Endothelial cell of umbilical vein (primary cell): ENCODE results near the gene CCR2. TPM values are rescaled to one million over a fixed set of nuclear protein-coding genes. Genes with fewer than 3 reads are reported as not detected.

Experiments
- BruUV-seq: library from RNA; stranded (reverse); fragments of 400-500 nt; replicated peaks from 2 replicates; lab custom pipeline; 2021; lab: Mats Ljungman, UMichigan
- CTCF ChIA-PET: fragments of 300-600, 350-600 bp; sonication (Branson Sonifier 250); formaldehyde crosslinking; loops from one replicate; lab custom pipeline; 2021; ENCODE audit warnings: antibody characterized with exemption, inconsistent platforms; lab: Charles Lee
- POLR2A ChIA-PET: fragments of 300-600, 350-600 bp; sonication (Branson Sonifier 250); formaldehyde crosslinking; loops from one replicate; lab custom pipeline; 2021; ENCODE audit warnings: antibody characterized with exemption, inconsistent platforms; lab: Charles Lee
- DNase-seq: peaks from one replicate; pipeline ENCODE4 v3.0.0-alpha.2; 2011; ENCODE audit warnings: low read depth, low spot score
- FAIRE-seq: peaks from 2 replicates; lab custom pipeline; 2011; peaks lifted over from hg19 to GRCh38; lab: Jason Lieb, UNC
- H2AFZ ChIP-seq: 2 replicates; pipeline ENCODE4 v1.6.0; 2012; ENCODE audit warnings: low read depth, low read length, control low read depth, inconsistent platforms
- H3K27ac ChIP-seq: 2 replicates; pipeline ENCODE4 v1.5.1; 2011; ENCODE audit warnings: low read depth, mild to moderate bottlenecking, control low read depth, low read length, moderate library complexity; ENCODE audit not compliant: insufficient read depth
- H3K27me3 ChIP-seq, 2 experiments: 2 replicates each; pipeline versions ENCODE4 v1.6.0 to v1.6.1; 2011; ENCODE audit warnings: low read length in 2 of 2, mixed read lengths in 1 of 2; ENCODE audit not compliant: control insufficient read depth in 2 of 2, insufficient read depth in 2 of 2
- H3K36me3 ChIP-seq, 2 experiments: 2 replicates in 1 of 2; 3 replicates in 1 of 2; pipeline ENCODE4 v1.5.1; 2011; ENCODE audit warnings: low read length in 2 of 2, mild to moderate bottlenecking in 1 of 2, moderate library complexity in 1 of 2; ENCODE audit not compliant: control insufficient read depth in 2 of 2, insufficient read depth in 2 of 2; ENCODE audit errors: extremely low read depth in 1 of 2
- H3K4me1 ChIP-seq: 3 replicates; pipeline ENCODE4 v1.5.1; 2011; ENCODE audit warnings: mild to moderate bottlenecking, low read length; ENCODE audit not compliant: control insufficient read depth, insufficient read depth; ENCODE audit errors: extremely low read depth
- H3K4me2 ChIP-seq: 2 replicates; pipeline ENCODE4 v1.6.1; 2011; ENCODE audit warnings: low read length, control low read depth, mixed read lengths; ENCODE audit not compliant: insufficient read depth
- H3K4me3 ChIP-seq, 3 experiments: fragments of 200-600 bp in 1 of 3; sonication (generic), shearing (Covaris generic) in 1 of 3; replicated peaks in 1 of 3; 2 replicates each; pipeline ENCODE4 v1.5.1; 2011 to 2016; ENCODE audit warnings: control low read depth in 3 of 3, low read length in 3 of 3, mild to moderate bottlenecking in 2 of 3, inconsistent platforms in 1 of 3, low read depth in 1 of 3, moderate library complexity in 1 of 3; ENCODE audit not compliant: insufficient read depth in 1 of 3
- H3K79me2 ChIP-seq: 2 replicates; pipeline ENCODE4 v1.6.0; 2012; ENCODE audit warnings: low read length, inconsistent platforms; ENCODE audit not compliant: control insufficient read depth, insufficient read depth
- H3K9ac ChIP-seq: replicated peaks from 2 replicates; pipeline ENCODE3; 2011; ENCODE audit warnings: low read length, control low read depth; ENCODE audit not compliant: insufficient read depth; ENCODE audit errors: extremely low read depth
- H3K9me1 ChIP-seq: replicated peaks from 3 replicates; pipeline ENCODE4 v1.6.0; 2011; ENCODE audit warnings: mild to moderate bottlenecking, low read length; ENCODE audit not compliant: control insufficient read depth, insufficient read depth; ENCODE audit errors: extremely low read depth
- H3K9me3 ChIP-seq: replicated peaks from 2 replicates; pipeline ENCODE4 v1.5.1; 2012; ENCODE audit warnings: low read length, inconsistent platforms; ENCODE audit not compliant: control insufficient read depth, insufficient read depth
- H4K20me1 ChIP-seq: replicated peaks from 2 replicates; pipeline ENCODE3; 2011; ENCODE audit warnings: mild to moderate bottlenecking, low read length; ENCODE audit not compliant: control insufficient read depth, insufficient read depth; ENCODE audit errors: extremely low read depth
- EZH2 ChIP-seq: IDR thresholded peaks from 2 replicates; pipeline ENCODE4 v1.6.1; 2012; ENCODE audit warnings: borderline replicate concordance, low read depth, mild to moderate bottlenecking, moderate library complexity, low read length, inconsistent platforms; ENCODE audit not compliant: severe bottlenecking
- FOS ChIP-seq: IDR thresholded peaks from 2 replicates; pipeline ENCODE4 v1.6.1; 2011; ENCODE audit warnings: mild to moderate bottlenecking, low read length, moderate library complexity, borderline replicate concordance; ENCODE audit not compliant: insufficient read depth
- GATA2 ChIP-seq: IDR thresholded peaks from 2 replicates; pipeline ENCODE4 v1.7.0; 2011; ENCODE audit warnings: low read depth, mild to moderate bottlenecking, moderate library complexity, mixed read lengths, low read length; ENCODE audit not compliant: insufficient read length, insufficient read depth
- JUN ChIP-seq: IDR thresholded peaks from 2 replicates; pipeline ENCODE4 v1.6.1; 2011; ENCODE audit warnings: borderline replicate concordance, low read depth; ENCODE audit not compliant: insufficient read length, insufficient read depth
- MYC ChIP-seq: IDR thresholded peaks from one replicate; pipeline ENCODE4 v1.6.1; 2011; ENCODE audit warnings: mild to moderate bottlenecking, low read depth, low read length
- POLR2A ChIP-seq: IDR thresholded peaks from 2 replicates; pipeline ENCODE4 v1.6.1; 2012; ENCODE audit warnings: low read depth, mild to moderate bottlenecking, control low read depth, low read length
- POLR2AphosphoS5 ChIP-seq: IDR thresholded peaks from 2 replicates; pipeline ENCODE4 v1.6.1; 2012; ENCODE audit warnings: low read depth, mild to moderate bottlenecking, control low read depth, low read length, moderate library complexity; ENCODE audit not compliant: insufficient read depth
- dilution Hi-C: fragments of 300-500 bp; cut with MboI; formaldehyde crosslinking; loops from one replicate; pipeline ENCODE4 v1.15.0; 2019; ENCODE audit warnings: low sequenced_read_pairs; ENCODE audit not compliant: extremely low pct_ligation_motif_present
- intact Hi-C: fragments of 100-400 bp; cut with micrococcal nuclease; formaldehyde crosslinking; loops from one replicate; pipeline ENCODE4 v1.10.0; 2022
- polyA plus RNA-seq, 4 experiments: library from polyadenylated mRNA; depleted of rRNA in 3 of 4; stranded (reverse) in 3 of 4; unstranded in 1 of 4; fragments of >200 nt; gene quantifications; 2 replicates each; pipeline versions ENCODE4 v1.2.1 to v1.2.3, GENCODE V29; 2011 to 2012; ENCODE audit warnings: missing spikeins in 1 of 4
- total RNA-seq: library from RNA; stranded (reverse); gene quantifications from 2 replicates; pipeline ENCODE4 v1.2.3, GENCODE V29; 2021
- TF ChIP-seq, protein P1 (sequence below), 2 donors: IDR thresholded peaks; 1 replicate in 1 of 2; 2 replicates in 1 of 2; pipeline ENCODE4 v1.5.1; 2011; ENCODE audit warnings: low read length in 2 of 2, mild to moderate bottlenecking in 2 of 2, moderate library complexity in 2 of 2, control low read depth in 1 of 2, inconsistent platforms in 1 of 2, low read depth in 1 of 2; ENCODE audit not compliant: insufficient read depth in 1 of 2; ENCODE audit errors: extremely low read depth in 1 of 2
- TF ChIP-seq, protein P2 (sequence below): IDR thresholded peaks from 2 replicates; pipeline ENCODE4 v1.6.1; 2011; ENCODE audit not compliant: insufficient read depth, insufficient read length

Gene CCR2
- total and polyA plus RNA-seq, 2 donors (not counting 3 experiments of a cell fraction or from before 2014, with no cell fraction given): not detected

GRCh38 chr3:46368569-46368968 is 14.7 kb downstream of the CCR2 start:
- Histone ChIP-seq H3K36me3 (no peaks in the 10 kb centered on the region), H4K20me1 (no peaks in the 10 kb centered on the region), H3K4me1 (no peaks in the 10 kb centered on the region), H2AFZ (no peak overlapping the region), H3K9me3 (no peaks in the 10 kb centered on the region), H3K9ac (no peak overlapping the region), H3K9me1 (no peaks in the 10 kb centered on the region), H3K4me3 (no peak overlapping the region), H3K27me3 (peaks cover 9 to 14% of the 10 kb centered on the region in 2 experiments), H3K27ac (no peak overlapping the region), H3K79me2 (no peaks in the 10 kb centered on the region), H3K4me2 (no peak overlapping the region)
- ChIA-PET POLR2A (no interaction called here), CTCF (interaction anchor here (1.0 to 6.1 kb wide), 5 partner anchors 9 to 430 kb away, joined by 3 to 45 read pairs (median 4); no protein-coding TSS in a partner anchor)
- intact Hi-C loops (no loop called here), dilution Hi-C loops (no loop called here)
- FAIRE-seq (no peak), DNase-seq (no peak)
- BruUV-seq: no TSS peak
- no peak for TF ChIP-seq POLR2AphosphoS5
- TF ChIP-seq, protein P1, sequence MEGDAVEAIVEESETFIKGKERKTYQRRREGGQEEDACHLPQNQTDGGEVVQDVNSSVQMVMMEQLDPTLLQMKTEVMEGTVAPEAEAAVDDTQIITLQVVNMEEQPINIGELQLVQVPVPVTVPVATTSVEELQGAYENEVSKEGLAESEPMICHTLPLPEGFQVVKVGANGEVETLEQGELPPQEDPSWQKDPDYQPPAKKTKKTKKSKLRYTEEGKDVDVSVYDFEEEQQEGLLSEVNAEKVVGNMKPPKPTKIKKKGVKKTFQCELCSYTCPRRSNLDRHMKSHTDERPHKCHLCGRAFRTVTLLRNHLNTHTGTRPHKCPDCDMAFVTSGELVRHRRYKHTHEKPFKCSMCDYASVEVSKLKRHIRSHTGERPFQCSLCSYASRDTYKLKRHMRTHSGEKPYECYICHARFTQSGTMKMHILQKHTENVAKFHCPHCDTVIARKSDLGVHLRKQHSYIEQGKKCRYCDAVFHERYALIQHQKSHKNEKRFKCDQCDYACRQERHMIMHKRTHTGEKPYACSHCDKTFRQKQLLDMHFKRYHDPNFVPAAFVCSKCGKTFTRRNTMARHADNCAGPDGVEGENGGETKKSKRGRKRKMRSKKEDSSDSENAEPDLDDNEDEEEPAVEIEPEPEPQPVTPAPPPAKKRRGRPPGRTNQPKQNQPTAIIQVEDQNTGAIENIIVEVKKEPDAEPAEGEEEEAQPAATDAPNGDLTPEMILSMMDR (IDR thresholded peaks at IDR 0.05; ENCODE audit: extremely low read depth in 1 of 2, insufficient read depth in 1 of 2, low read depth in 1 of 2, low read length in 2 of 2): no peak
- TF ChIP-seq JUN: no peak
- no peak for TF ChIP-seq POLR2A
- TF ChIP-seq GATA2: no peak
- TF ChIP-seq, protein P2, sequence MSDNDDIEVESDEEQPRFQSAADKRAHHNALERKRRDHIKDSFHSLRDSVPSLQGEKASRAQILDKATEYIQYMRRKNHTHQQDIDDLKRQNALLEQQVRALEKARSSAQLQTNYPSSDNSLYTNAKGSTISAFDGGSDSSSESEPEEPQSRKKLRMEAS: no peak
- no peak for TF ChIP-seq MYC
- no peak for TF ChIP-seq EZH2
- TF ChIP-seq FOS: no peak
